Middle frontal gyrus (tissue), 1 donor: Measurements from ENCODE around the gene TARBP1.
"Not testable (repeated sequence)": the region's sequence is repeated elsewhere in the genome, so short reads cannot be mapped to it uniquely, and the experiment has no call there.

Source experiments
- DNase-seq: peaks from one replicate; pipeline ENCODE4 v3.0.0-alpha.2; 2015; ENCODE audit warnings: low spot score; ENCODE audit errors: extremely low spot score

The TARBP1 gene

GRCh38 chr1:234478481-234479309 is at the start of gene TARBP1:
TSS of gene TARBP1 (minus strand) at chr1:234479179. CDS start at chr1:234479103, 76 bp downstream.
- peak; percentile 62 for DNase-seq

- no peak for DNase-seq
Measured at GRCh38 chr1:234528074-234528865, 49.3 kb upstream of the TARBP1 start.

GRCh38 chr1:234527346-234527745 is 48.4 kb upstream of the TARBP1 start:
- no peak for DNase-seq

- no peak for DNase-seq
Measured at GRCh38 chr1:234526922-234527321, 47.9 kb upstream of the TARBP1 start.

- DNase-seq: no peak
Measured at GRCh38 chr1:234525099-234525799, 46.3 kb upstream of the TARBP1 start.

GRCh38 chr1:234521836-234522235 is 42.9 kb upstream of the TARBP1 start:
- DNase-seq: no peak

GRCh38 chr1:234520908-234521817 is 42.2 kb upstream of the TARBP1 start:
- no peak for DNase-seq

GRCh38 chr1:234519506-234519905 is 40.5 kb upstream of the TARBP1 start:
- no peak for DNase-seq

GRCh38 chr1:234518876-234519275 is 39.9 kb upstream of the TARBP1 start:
- DNase-seq: no peak

- not testable (repeated sequence) for DNase-seq
Measured at GRCh38 chr1:234518086-234518485, 39.1 kb upstream of the TARBP1 start.

- DNase-seq: no peak
Measured at GRCh38 chr1:234517110-234517802, 38.3 kb upstream of the TARBP1 start.

- DNase-seq: no peak
Measured at GRCh38 chr1:234515821-234516241, 36.9 kb upstream of the TARBP1 start.

- no peak for DNase-seq
Measured at GRCh38 chr1:234515411-234515810, 36.4 kb upstream of the TARBP1 start.

GRCh38 chr1:234512451-234512861 is 33.5 kb upstream of the TARBP1 start:
- DNase-seq: no peak

GRCh38 chr1:234509457-234510328 is 30.7 kb upstream of the TARBP1 start:
- DNase-seq: no peak

- DNase-seq: no peak
Measured at GRCh38 chr1:234507626-234508387, 28.8 kb upstream of the TARBP1 start.

GRCh38 chr1:234507089-234507488 is 28.1 kb upstream of the TARBP1 start:
- DNase-seq: no peak

- no peak for DNase-seq
Measured at GRCh38 chr1:234505769-234506102, 26.8 kb upstream of the TARBP1 start.
